ENCODE data around the gene GNLY. TPM values are rescaled to one million over a fixed set of nuclear protein-coding genes. Genes with fewer than 3 reads are reported as not detected.
"Not testable (repeated sequence)": the region's sequence is repeated elsewhere in the genome, so short reads cannot be mapped to it uniquely, and the experiment has no call there.

Gene GNLY
- total RNA-seq, 1 donor from 2014 or later = 2.2 TPM

- DNase-seq (ENCODE audit: low spot score) = no peak
Measured at GRCh38 chr2:85663594-85664565, 30.3 kb upstream of the GNLY start.

GRCh38 chr2:85665264-85665937 is 28.8 kb upstream of the GNLY start:
- DNase-seq (ENCODE audit: low spot score) = no peak

- DNase-seq (ENCODE audit: low spot score) = no peak
Measured at GRCh38 chr2:85666016-85666415, 28.1 kb upstream of the GNLY start.

- DNase-seq (ENCODE audit: low spot score) = no peak
Measured at GRCh38 chr2:85666435-85667316, 27.5 kb upstream of the GNLY start.

- no peak for DNase-seq (ENCODE audit: low spot score)
Measured at GRCh38 chr2:85667561-85668008, 26.6 kb upstream of the GNLY start.

- DNase-seq (ENCODE audit: low spot score) = no peak
Measured at GRCh38 chr2:85668009-85668856, 25.9 kb upstream of the GNLY start, which contains the start of gene SFTPB. Gene SFTPB, minus strand, starts transcription at chr2:85668199. Its CDS starts 16 bp downstream, at chr2:85668183.

GRCh38 chr2:85668857-85669142 is 25.4 kb upstream of the GNLY start:
- no peak for DNase-seq (ENCODE audit: low spot score)

GRCh38 chr2:85669549-85669948 is 24.6 kb upstream of the GNLY start:
- DNase-seq (ENCODE audit: low spot score) = no peak

- DNase-seq (ENCODE audit: low spot score) = not testable (repeated sequence)
Measured at GRCh38 chr2:85670416-85670815, 23.7 kb upstream of the GNLY start.

- DNase-seq (ENCODE audit: low spot score) = no peak
Measured at GRCh38 chr2:85672456-85672855, 21.7 kb upstream of the GNLY start.

- DNase-seq (ENCODE audit: low spot score) = no peak
Measured at GRCh38 chr2:85673716-85674375, 20.3 kb upstream of the GNLY start.

- no peak for DNase-seq (ENCODE audit: low spot score)
Measured at GRCh38 chr2:85674417-85674816, 19.7 kb upstream of the GNLY start.

- DNase-seq (ENCODE audit: low spot score) = no peak
Measured at GRCh38 chr2:85675427-85675826, 18.7 kb upstream of the GNLY start.

- no peak for DNase-seq (ENCODE audit: low spot score)
Measured at GRCh38 chr2:85675866-85676548, 18.2 kb upstream of the GNLY start.

- DNase-seq (ENCODE audit: low spot score) = no peak
Measured at GRCh38 chr2:85678377-85678776, 15.8 kb upstream of the GNLY start.

- DNase-seq (ENCODE audit: low spot score) = peak; percentile 45
Measured at GRCh38 chr2:85678794-85679672, 15.1 kb upstream of the GNLY start.

- no peak for DNase-seq (ENCODE audit: low spot score)
Measured at GRCh38 chr2:85680707-85681371, 13.3 kb upstream of the GNLY start.

GRCh38 chr2:85681372-85681763 is 12.8 kb upstream of the GNLY start:
- no peak for DNase-seq (ENCODE audit: low spot score)
